IMR-90 (cell line): ENCODE results near the gene SPTSSA. TPM values are rescaled to one million over a fixed set of nuclear protein-coding genes. Genes with fewer than 3 reads are reported as not detected.

Experiments
- ATAC-seq: fragments of 200-7000 bp; cut with Tn5 transposase; 2 replicates; pipeline ENCODE4 v1.9.1; 2020; ENCODE audit warnings: low read depth, mild to moderate bottlenecking, moderate library complexity
- BruUV-seq: library from RNA; stranded (reverse); fragments of 400-500 nt; replicated peaks from 2 replicates; lab custom pipeline; 2021; lab: Mats Ljungman, UMichigan
- CTCF ChIA-PET: fragments of 300-600 bp; formaldehyde crosslinking; extraction: SDS; loops from one replicate; lab custom pipeline; 2021; ENCODE audit warnings: antibody characterized with exemption; lab: Yijun Ruan, JAX
- POLR2A ChIA-PET: fragments of 300-600 bp; sonication (Branson Sonifier 250); formaldehyde crosslinking; loops from one replicate; lab custom pipeline; 2022; ENCODE audit warnings: antibody characterized with exemption; ENCODE audit not compliant: unreplicated experiment; lab: Charles Lee
- DNase-seq: peaks from one replicate; pipeline ENCODE4 v3.0.0; 2013
- H2AFZ ChIP-seq: replicated peaks from 2 replicates; pipeline ENCODE3; 2013; ENCODE audit warnings: low read length, mild to moderate bottlenecking; ENCODE audit not compliant: poor library complexity
- H2AK5ac ChIP-seq: 2 replicates; pipeline ENCODE4 v1.6.1; 2013; ENCODE audit warnings: low read depth, low read length, inconsistent platforms
- H2AK9ac ChIP-seq: replicated peaks from 2 replicates; pipeline ENCODE3; 2013; ENCODE audit warnings: mild to moderate bottlenecking, low read depth, low read length, moderate library complexity; ENCODE audit not compliant: poor library complexity
- H2BK120ac ChIP-seq: 2 replicates; pipeline ENCODE4 v1.6.1; 2013; ENCODE audit warnings: low read depth, low read length, inconsistent platforms
- H2BK15ac ChIP-seq: 3 replicates; pipeline ENCODE4 v1.6.1; 2013; ENCODE audit warnings: low read depth, low read length, inconsistent platforms
- H2BK20ac ChIP-seq: 2 replicates; pipeline ENCODE4 v1.6.1; 2013; ENCODE audit warnings: low read depth, mild to moderate bottlenecking, inconsistent platforms, low read length, moderate library complexity
- H2BK5ac ChIP-seq: 2 replicates; pipeline ENCODE4 v1.6.1; 2013; ENCODE audit warnings: mild to moderate bottlenecking, low read depth, low read length, inconsistent platforms; ENCODE audit not compliant: poor library complexity, severe bottlenecking
- H3K14ac ChIP-seq: replicated peaks from 2 replicates; pipeline ENCODE4 v1.6.1; 2013; ENCODE audit warnings: low read depth, low read length, inconsistent platforms
- H3K18ac ChIP-seq: 2 replicates; pipeline ENCODE4 v1.6.1; 2013; ENCODE audit warnings: low read depth, low read length, control low read depth
- H3K23ac ChIP-seq: 2 replicates; pipeline ENCODE4 v1.6.1; 2013; ENCODE audit warnings: low read depth, low read length, inconsistent platforms
- H3K27ac ChIP-seq: 2 replicates; pipeline ENCODE4 v1.5.1; 2013; ENCODE audit warnings: mild to moderate bottlenecking, control low read depth, low read length; ENCODE audit not compliant: insufficient read depth
- H3K27me3 ChIP-seq: 2 replicates; pipeline ENCODE4 v1.6.1; 2013; ENCODE audit warnings: low read length; ENCODE audit not compliant: control insufficient read depth, insufficient read depth
- H3K36me3 ChIP-seq: 2 replicates; pipeline ENCODE4 v1.6.1; 2013; ENCODE audit warnings: low read length, mixed read lengths; ENCODE audit not compliant: control insufficient read depth, insufficient read depth
- H3K4ac ChIP-seq: 2 replicates; pipeline ENCODE4 v1.6.1; 2013; ENCODE audit warnings: low read depth, low read length, inconsistent platforms
- H3K4me1 ChIP-seq: 2 replicates; pipeline ENCODE4 v1.6.1; 2013; ENCODE audit warnings: low read length, mixed read lengths; ENCODE audit not compliant: control insufficient read depth, insufficient read depth
- H3K4me2 ChIP-seq: 2 replicates; pipeline ENCODE4 v1.6.1; 2013; ENCODE audit warnings: low read depth, mild to moderate bottlenecking, control low read depth, low read length, moderate library complexity
- H3K4me3 ChIP-seq: 2 replicates; pipeline ENCODE4 v1.5.1; 2013; ENCODE audit warnings: low read depth, mild to moderate bottlenecking, control low read depth, low read length, moderate library complexity; ENCODE audit not compliant: insufficient read depth
- H3K56ac ChIP-seq: 2 replicates; pipeline ENCODE4 v1.6.1; 2013; ENCODE audit warnings: low read length, inconsistent platforms; ENCODE audit not compliant: insufficient read depth; ENCODE audit errors: extremely low read depth
- H3K79me1 ChIP-seq, 2 experiments: 2 replicates each; pipeline ENCODE4 v1.6.1; 2013; ENCODE audit warnings: low read length in 2 of 2, inconsistent platforms in 1 of 2, low read depth in 1 of 2
- H3K9ac ChIP-seq: 2 replicates; pipeline ENCODE4 v1.6.1; 2013; ENCODE audit warnings: low read depth, low read length, control low read depth
- H3K9me1 ChIP-seq: 2 replicates; pipeline ENCODE4 v1.6.1; 2013; ENCODE audit warnings: low read length, inconsistent platforms; ENCODE audit not compliant: insufficient read depth
- H3K9me3 ChIP-seq: 2 replicates; pipeline ENCODE4 v1.6.1; 2013; ENCODE audit warnings: low read length; ENCODE audit not compliant: control insufficient read depth, insufficient read depth
- H4K20me1 ChIP-seq: 2 replicates; pipeline ENCODE4 v1.6.1; 2013; ENCODE audit warnings: low read length, inconsistent platforms; ENCODE audit not compliant: insufficient read depth
- H4K5ac ChIP-seq: 2 replicates; pipeline ENCODE4 v1.6.1; 2013; ENCODE audit warnings: mild to moderate bottlenecking, low read depth, low read length, control low read depth
- H4K8ac ChIP-seq, 2 experiments: 2 replicates each; pipeline ENCODE4 v1.6.1; 2013; ENCODE audit warnings: low read depth in 2 of 2, low read length in 2 of 2, control low read depth in 1 of 2, inconsistent platforms in 1 of 2
- H4K91ac ChIP-seq: 2 replicates; pipeline ENCODE4 v1.6.1; 2013; ENCODE audit warnings: low read depth, low read length, inconsistent platforms; ENCODE audit not compliant: insufficient read depth
- CEBPB ChIP-seq: IDR thresholded peaks from 2 replicates; pipeline ENCODE4 v1.6.1; 2012; ENCODE audit warnings: low read depth, low read length, improper control_type of control experiment
- MAZ ChIP-seq: IDR thresholded peaks from 2 replicates; pipeline ENCODE4 v1.6.1; 2012; ENCODE audit warnings: low read depth, mild to moderate bottlenecking, low read length, improper control_type of control experiment, moderate library complexity, borderline replicate concordance
- MXI1 ChIP-seq: IDR thresholded peaks from 2 replicates; pipeline ENCODE4 v1.6.1; 2012; ENCODE audit warnings: low read depth, mild to moderate bottlenecking, low read length, moderate library complexity, borderline replicate concordance
- POLR2A ChIP-seq: IDR thresholded peaks from 2 replicates; pipeline ENCODE4 v1.6.1; 2012; ENCODE audit warnings: mild to moderate bottlenecking, low read depth, low read length
- RCOR1 ChIP-seq: IDR thresholded peaks from 2 replicates; pipeline ENCODE4 v1.6.1; 2012; ENCODE audit warnings: mild to moderate bottlenecking, low read length, improper control_type of control experiment; ENCODE audit not compliant: insufficient replicate concordance
- WGBS, 2 experiments: methylation state at CpG; one replicate each; pipeline versions ENCODE4 v1.1.5 to v1.1.7; 2013; ENCODE audit warnings: missing lambda C conversion rate in 2 of 2; ENCODE audit not compliant: insufficient read length in 1 of 2; ENCODE audit errors: extremely low coverage in 2 of 2; 5-methylcytosine and 5-hydroxymethylcytosine counted together
- dilution Hi-C: fragments of 300-500 bp; cut with HindIII; formaldehyde crosslinking; loops from one replicate; pipeline ENCODE4 v1.14.3; 2018; ENCODE audit warnings: low sequenced_read_pairs; ENCODE audit not compliant: unreplicated experiment
- in situ Hi-C: fragments of 300-500 bp; cut with MboI; formaldehyde crosslinking; loops from 3 replicates; pipeline ENCODE4 v1.14.3; 2019; ENCODE audit warnings: low sequenced_read_pairs, inconsistent platforms, mixed read lengths
- intact Hi-C: fragments of 100-400 bp; cut with micrococcal nuclease; formaldehyde crosslinking; loops from 2 replicates; pipeline ENCODE4 v1.10.0; 2022
- polyA plus RNA-seq, 3 experiments: library from polyadenylated mRNA; depleted of rRNA; stranded (reverse); fragments of >200 nt; gene quantifications; 2 replicates each; pipeline ENCODE4 v1.2.3, GENCODE V29; 2012; ENCODE audit warnings: low replicate concordance in 1 of 3
- total RNA-seq: library from RNA; depleted of rRNA; stranded (reverse); fragments of >200 nt; gene quantifications from 2 replicates; pipeline ENCODE4 v1.2.3, GENCODE V29; 2012

The SPTSSA gene
- total and polyA plus RNA-seq, 2 of the 4 experiments (the other 2 are of a cell fraction), result 10.8 to 26.2 TPM

GRCh38 chr14:34403646-34404045, 58.4 kb downstream of the SPTSSA start:
- CTCF ChIA-PET, result no interaction called here

More at GRCh38 chr14:34403646-34404045, 58.4 kb downstream of the SPTSSA start:
- no peak overlapping the region for H2BK15ac ChIP-seq
- H4K91ac ChIP-seq, result no peak overlapping the region
- H4K5ac ChIP-seq, result no peak overlapping the region
- DNase-seq, result no peak
- H3K79me1 ChIP-seq, result no peaks in the 10 kb centered on the region
- intact Hi-C loops, result no loop called here
- H3K56ac ChIP-seq, result no peak overlapping the region
- in situ Hi-C loops, result no loop called here
- H3K23ac ChIP-seq, result no peak overlapping the region
- no CpG with 5 or more reads among the region's 5 CpGs for WGBS, 2 experiments
- BruUV-seq, result no TSS peak
- no peaks in the 10 kb centered on the region for H3K9me1 ChIP-seq
- dilution Hi-C loops, result no loop called here
- H3K4me1 ChIP-seq, result no peaks in the 10 kb centered on the region
- H2AK5ac ChIP-seq, result no peak overlapping the region
- no peak overlapping the region for H3K18ac ChIP-seq
- no peak overlapping the region for H2BK5ac ChIP-seq
- H3K9ac ChIP-seq, result no peak overlapping the region
- H2AK9ac ChIP-seq, result no peak overlapping the region
- no peak for ATAC-seq
- H3K4me2 ChIP-seq, result no peak overlapping the region
- H4K20me1 ChIP-seq, result no peaks in the 10 kb centered on the region
- no peak overlapping the region for H2BK20ac ChIP-seq
- no peaks in the 10 kb centered on the region for H3K9me3 ChIP-seq
- peaks cover 1% of the 10 kb centered on the region; the same call in 1 of the 2 replicates for H3K27me3 ChIP-seq
- POLR2A ChIA-PET, result no interaction called here
- H2AFZ ChIP-seq, result no peak overlapping the region
- H3K36me3 ChIP-seq, result no peaks in the 10 kb centered on the region
- TF ChIP-seq POLR2A, result no peak
- no peak for TF ChIP-seq RCOR1
- no peak for TF ChIP-seq MXI1
- no peak for TF ChIP-seq MAZ
- no peak for TF ChIP-seq CEBPB
- no peak overlapping the region for H4K8ac ChIP-seq
- no peak overlapping the region for H3K14ac ChIP-seq
- H3K4me3 ChIP-seq, result no peak overlapping the region
- H3K4ac ChIP-seq, result no peak overlapping the region
- H2BK120ac ChIP-seq, result no peak overlapping the region
- no peak overlapping the region for H3K27ac ChIP-seq
